Measurements from ENCODE around the gene XK. TPM values are rescaled to one million over a fixed set of nuclear protein-coding genes. Genes with fewer than 3 reads are reported as not detected.

The XK gene
- total RNA-seq, 1 experiment from 2014 or later: 1.1 TPM

GRCh38 chrX:37757082-37757481 lies 71.5 kb downstream of the XK start:
- Mint-ChIP-seq H3K36me3 (no peaks in the 10 kb centered on the region), H3K27ac (no peak overlapping the region), H3K9me3 (no peaks in the 10 kb centered on the region), H3K4me3 (no peak overlapping the region), H3K27me3 (ENCODE audit: low read depth) (no peaks in the 10 kb centered on the region; the same call in 1 of the 2 replicates), H3K4me1 (no peaks in the 10 kb centered on the region)
- ChIA-PET POLR2A (no interaction called here), CTCF (no interaction called here)
- no peak for TF ChIP-seq SMAD4 (CRISPR knock-in tag; IDR thresholded peaks at IDR 0.05)
- TF ChIP-seq, protein P1, sequence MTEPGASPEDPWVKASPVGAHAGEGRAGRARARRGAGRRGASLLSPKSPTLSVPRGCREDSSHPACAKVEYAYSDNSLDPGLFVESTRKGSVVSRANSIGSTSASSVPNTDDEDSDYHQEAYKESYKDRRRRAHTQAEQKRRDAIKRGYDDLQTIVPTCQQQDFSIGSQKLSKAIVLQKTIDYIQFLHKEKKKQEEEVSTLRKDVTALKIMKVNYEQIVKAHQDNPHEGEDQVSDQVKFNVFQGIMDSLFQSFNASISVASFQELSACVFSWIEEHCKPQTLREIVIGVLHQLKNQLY (CRISPR knock-in tag; IDR thresholded peaks at IDR 0.05): no peak
- TF ChIP-seq, protein P2, sequence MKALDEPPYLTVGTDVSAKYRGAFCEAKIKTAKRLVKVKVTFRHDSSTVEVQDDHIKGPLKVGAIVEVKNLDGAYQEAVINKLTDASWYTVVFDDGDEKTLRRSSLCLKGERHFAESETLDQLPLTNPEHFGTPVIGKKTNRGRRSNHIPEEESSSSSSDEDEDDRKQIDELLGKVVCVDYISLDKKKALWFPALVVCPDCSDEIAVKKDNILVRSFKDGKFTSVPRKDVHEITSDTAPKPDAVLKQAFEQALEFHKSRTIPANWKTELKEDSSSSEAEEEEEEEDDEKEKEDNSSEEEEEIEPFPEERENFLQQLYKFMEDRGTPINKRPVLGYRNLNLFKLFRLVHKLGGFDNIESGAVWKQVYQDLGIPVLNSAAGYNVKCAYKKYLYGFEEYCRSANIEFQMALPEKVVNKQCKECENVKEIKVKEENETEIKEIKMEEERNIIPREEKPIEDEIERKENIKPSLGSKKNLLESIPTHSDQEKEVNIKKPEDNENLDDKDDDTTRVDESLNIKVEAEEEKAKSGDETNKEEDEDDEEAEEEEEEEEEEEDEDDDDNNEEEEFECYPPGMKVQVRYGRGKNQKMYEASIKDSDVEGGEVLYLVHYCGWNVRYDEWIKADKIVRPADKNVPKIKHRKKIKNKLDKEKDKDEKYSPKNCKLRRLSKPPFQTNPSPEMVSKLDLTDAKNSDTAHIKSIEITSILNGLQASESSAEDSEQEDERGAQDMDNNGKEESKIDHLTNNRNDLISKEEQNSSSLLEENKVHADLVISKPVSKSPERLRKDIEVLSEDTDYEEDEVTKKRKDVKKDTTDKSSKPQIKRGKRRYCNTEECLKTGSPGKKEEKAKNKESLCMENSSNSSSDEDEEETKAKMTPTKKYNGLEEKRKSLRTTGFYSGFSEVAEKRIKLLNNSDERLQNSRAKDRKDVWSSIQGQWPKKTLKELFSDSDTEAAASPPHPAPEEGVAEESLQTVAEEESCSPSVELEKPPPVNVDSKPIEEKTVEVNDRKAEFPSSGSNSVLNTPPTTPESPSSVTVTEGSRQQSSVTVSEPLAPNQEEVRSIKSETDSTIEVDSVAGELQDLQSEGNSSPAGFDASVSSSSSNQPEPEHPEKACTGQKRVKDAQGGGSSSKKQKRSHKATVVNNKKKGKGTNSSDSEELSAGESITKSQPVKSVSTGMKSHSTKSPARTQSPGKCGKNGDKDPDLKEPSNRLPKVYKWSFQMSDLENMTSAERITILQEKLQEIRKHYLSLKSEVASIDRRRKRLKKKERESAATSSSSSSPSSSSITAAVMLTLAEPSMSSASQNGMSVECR (CRISPR knock-in tag; IDR thresholded peaks at IDR 0.05; ENCODE audit: borderline replicate concordance): no peak
- TF ChIP-seq ATF6 (CRISPR knock-in tag; IDR thresholded peaks at IDR 0.05): no peak
- TF ChIP-seq CBFB (CRISPR knock-in tag; IDR thresholded peaks at IDR 0.05; ENCODE audit: low read depth): no peak
- TF ChIP-seq, protein P3, sequence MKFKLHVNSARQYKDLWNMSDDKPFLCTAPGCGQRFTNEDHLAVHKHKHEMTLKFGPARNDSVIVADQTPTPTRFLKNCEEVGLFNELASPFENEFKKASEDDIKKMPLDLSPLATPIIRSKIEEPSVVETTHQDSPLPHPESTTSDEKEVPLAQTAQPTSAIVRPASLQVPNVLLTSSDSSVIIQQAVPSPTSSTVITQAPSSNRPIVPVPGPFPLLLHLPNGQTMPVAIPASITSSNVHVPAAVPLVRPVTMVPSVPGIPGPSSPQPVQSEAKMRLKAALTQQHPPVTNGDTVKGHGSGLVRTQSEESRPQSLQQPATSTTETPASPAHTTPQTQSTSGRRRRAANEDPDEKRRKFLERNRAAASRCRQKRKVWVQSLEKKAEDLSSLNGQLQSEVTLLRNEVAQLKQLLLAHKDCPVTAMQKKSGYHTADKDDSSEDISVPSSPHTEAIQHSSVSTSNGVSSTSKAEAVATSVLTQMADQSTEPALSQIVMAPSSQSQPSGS (CRISPR knock-in tag; IDR thresholded peaks at IDR 0.05; ENCODE audit: borderline replicate concordance, low read depth): no peak
- DNase-seq (ENCODE audit: low spot score): no peak
- ATAC-seq: no peak

- ChIA-PET POLR2A (no interaction called here), CTCF (no interaction called here)
- no peaks in the 10 kb centered on the region for H3K9me3 Mint-ChIP-seq
- H3K36me3 Mint-ChIP-seq: no peaks in the 10 kb centered on the region
- TF ChIP-seq KAT7 (CRISPR knock-in tag; IDR thresholded peaks at IDR 0.05; ENCODE audit: borderline replicate concordance): no peak
- no peak for TF ChIP-seq ZNF232 (CRISPR knock-in tag; IDR thresholded peaks at IDR 0.05)
- TF ChIP-seq TEAD4 (CRISPR knock-in tag; IDR thresholded peaks at IDR 0.05): no peak
- no peak for TF ChIP-seq AFF4 (CRISPR knock-in tag; IDR thresholded peaks at IDR 0.05; ENCODE audit: borderline replicate concordance)
- no peak for TF ChIP-seq ETV6 (CRISPR knock-in tag; IDR thresholded peaks at IDR 0.05)
- TF ChIP-seq NR1H2 (CRISPR knock-in tag; IDR thresholded peaks at IDR 0.05): no peak
- no peak for TF ChIP-seq NR3C1 (CRISPR knock-in tag; conservative IDR thresholded peaks at IDR 0.05; ENCODE audit: low read depth)
- no peak for TF ChIP-seq TP53 (CRISPR knock-in tag; IDR thresholded peaks at IDR 0.05)
- no peaks in the 10 kb centered on the region for H3K4me1 Mint-ChIP-seq
- H3K27me3 Mint-ChIP-seq (ENCODE audit: low read depth): no peaks in the 10 kb centered on the region
- ATAC-seq (no peak), DNase-seq (ENCODE audit: low spot score) (no peak)
- H3K4me3 Mint-ChIP-seq: no peak overlapping the region
- H3K27ac Mint-ChIP-seq: no peak overlapping the region
These were observed 73.8 kb downstream of the XK start for GRCh38 chrX:37759351-37759750.

Data from WTC11 (cell line).